UCSD-AML1 (cell line): Measurements from ENCODE around the gene CYTH1.

Source experiments
- DNase-seq: peaks from one replicate; lab custom pipeline; 2025; ENCODE audit not compliant: unreplicated experiment; lab: John Stamatoyannopoulos, UW

The CYTH1 gene

DNA sequence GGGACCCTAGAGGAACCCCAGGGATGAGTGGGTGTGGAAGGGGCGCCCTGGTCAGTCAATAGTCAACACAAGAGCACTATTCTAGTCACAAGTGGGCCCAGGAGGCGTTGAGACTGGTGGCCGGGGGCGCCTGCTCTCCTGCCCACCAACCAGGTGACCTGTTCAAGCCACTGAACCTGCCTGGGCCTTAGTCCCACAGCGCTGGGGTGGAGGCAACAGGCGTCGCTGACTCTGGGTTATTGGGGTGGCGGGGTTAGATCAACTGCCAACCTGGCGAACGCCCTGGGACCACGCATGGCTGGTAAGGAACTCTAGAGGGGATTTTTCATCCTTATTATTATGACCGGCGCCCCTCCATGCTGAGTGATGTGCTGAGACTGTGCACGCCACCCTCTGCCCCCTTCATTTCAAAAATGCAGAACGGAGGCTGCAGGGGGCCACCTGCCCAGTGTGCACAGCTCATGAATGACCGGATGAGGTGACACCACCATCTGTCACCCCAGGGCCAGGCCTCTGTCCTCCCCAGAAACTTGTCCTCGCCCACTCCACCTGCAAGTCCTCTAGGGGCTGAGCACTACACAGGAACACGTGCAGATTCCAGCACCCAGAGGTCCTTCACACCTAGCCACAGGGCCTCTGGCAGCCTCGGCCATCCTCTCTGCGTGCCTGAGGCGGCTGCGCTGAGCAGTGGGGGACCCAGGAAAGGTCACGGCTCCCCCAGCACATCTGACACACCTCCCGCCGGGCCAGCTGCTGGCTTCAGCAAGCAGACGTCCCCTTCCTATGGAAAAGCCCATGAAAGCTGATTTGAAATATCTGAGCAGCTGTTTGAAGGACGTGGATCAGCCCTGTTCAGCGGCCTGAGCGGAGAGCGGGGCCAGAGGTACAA, 153.3 kb downstream of the CYTH1 start:
- no peak for DNase-seq

DNA sequence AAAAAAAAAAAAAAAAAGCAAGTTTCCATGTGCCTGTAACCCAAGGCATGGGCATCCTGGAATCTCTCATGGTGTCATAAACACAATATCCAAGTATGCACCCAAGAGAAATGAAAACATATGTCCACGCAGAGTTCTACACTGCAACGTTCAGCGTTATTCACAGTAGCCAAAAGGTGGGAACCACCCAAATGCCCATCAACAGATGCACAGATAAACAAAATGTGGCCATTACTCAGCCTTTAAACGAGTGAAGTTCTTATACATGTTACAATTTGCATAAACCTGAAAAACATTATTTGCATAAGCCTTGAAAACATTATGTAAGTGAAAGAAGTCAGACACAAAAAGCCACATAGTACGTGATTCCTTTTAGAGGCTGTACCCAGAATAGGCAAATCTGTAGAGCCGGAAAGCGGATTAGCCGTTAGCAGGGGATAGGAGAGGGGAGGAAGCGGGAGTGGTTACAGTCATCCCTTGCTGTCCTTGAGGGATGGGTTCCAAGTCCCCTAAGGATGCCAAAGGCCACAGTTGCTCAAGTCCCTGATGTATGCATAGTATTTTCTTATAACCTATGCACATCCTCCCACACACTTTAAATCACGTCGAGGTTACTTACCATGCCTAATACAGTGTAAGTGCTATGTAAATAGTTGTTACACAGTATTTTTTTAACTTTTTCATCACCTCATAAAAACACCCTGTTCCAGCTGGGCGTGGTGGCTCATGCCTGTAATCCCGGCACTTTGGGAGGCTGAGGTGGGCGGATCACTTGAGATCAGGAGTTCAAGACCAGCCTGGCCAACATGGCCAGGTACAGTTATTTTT, 157.5 kb downstream of the CYTH1 start:
- DNase-seq, result no peak
